HEK293 (cell line): ENCODE data around the gene ADK.

Experiments
- CTCF ChIP-seq: fragments of 450-650 bp; formaldehyde crosslinking; IDR thresholded peaks from 2 replicates; pipeline ENCODE4 v1.5.1; 2016; ENCODE audit warnings: missing biosample characterization, missing genetic modification characterization
- EGR2 ChIP-seq: fragments of 450-650 bp; formaldehyde crosslinking; IDR thresholded peaks from 2 replicates; pipeline ENCODE4 v1.5.1; 2016; ENCODE audit warnings: low read depth, missing biosample characterization, missing genetic modification characterization
- PRDM10 ChIP-seq: fragments of 450-650 bp; formaldehyde crosslinking; IDR thresholded peaks from 2 replicates; pipeline ENCODE4 v1.5.1; 2016; ENCODE audit warnings: missing biosample characterization, missing genetic modification characterization
- YY1 ChIP-seq: fragments of 450-650 bp; formaldehyde crosslinking; IDR thresholded peaks from 2 replicates; pipeline ENCODE4 v1.5.1; 2018; ENCODE audit warnings: missing biosample characterization, missing genetic modification characterization
- ZBTB21 ChIP-seq: fragments of 450-650 bp; formaldehyde crosslinking; IDR thresholded peaks from 2 replicates; pipeline ENCODE4 v1.5.1; 2017; ENCODE audit warnings: missing biosample characterization, missing genetic modification characterization
- ZBTB44 ChIP-seq: fragments of 450-650 bp; IDR thresholded peaks from 2 replicates; pipeline ENCODE4 v1.5.1; 2018; ENCODE audit warnings: missing biosample characterization, mild to moderate bottlenecking, missing genetic modification characterization
- ZNF140 ChIP-seq: fragments of 450-650 bp; formaldehyde crosslinking; IDR thresholded peaks from 2 replicates; pipeline ENCODE4 v1.5.1; 2016; ENCODE audit warnings: missing biosample characterization, missing genetic modification characterization
- ZNF692 ChIP-seq: fragments of 450-650 bp; formaldehyde crosslinking; IDR thresholded peaks from 2 replicates; pipeline ENCODE4 v1.5.1; 2016; ENCODE audit warnings: missing biosample characterization, missing genetic modification characterization
- ZNF701 ChIP-seq: fragments of 450-650 bp; formaldehyde crosslinking; IDR thresholded peaks from 2 replicates; pipeline ENCODE4 v1.5.1; 2016; ENCODE audit warnings: missing biosample characterization, missing genetic modification characterization

- TF ChIP-seq CTCF (tag by site-specific recombination), result no peak
- TF ChIP-seq ZNF701 (tag by site-specific recombination), result no peak
- no peak for TF ChIP-seq ZNF692 (tag by site-specific recombination)
- no peak for TF ChIP-seq YY1 (tag by site-specific recombination)
- no peak for TF ChIP-seq PRDM10 (tag by site-specific recombination)
- no peak for TF ChIP-seq EGR2 (tag by site-specific recombination)
- no peak for TF ChIP-seq ZBTB21 (tag by site-specific recombination)
- TF ChIP-seq ZBTB44 (tag by site-specific recombination), result no peak
- no peak for TF ChIP-seq ZNF140
Measured at GRCh38 chr10:74738052-74738451, 587.0 kb downstream of the ADK start.
